Stimulated activated CD8-positive, alpha-beta memory T cell treated with anti-CD3 and anti-CD28 coated beads, Interleukin-7, amount 100 ng/mL, for 4 hours (primary cell): Measurements from ENCODE around the gene ZFP90.
"Not testable (repeated sequence)": the region's sequence is repeated elsewhere in the genome, so short reads cannot be mapped to it uniquely, and the experiment has no call there.

Experiments used
- DNase-seq, 2 donors: peaks; one replicate each; pipeline ENCODE4 v3.0.0-alpha.2; 2020; ENCODE audit warnings: low read depth in 2 of 2

The ZFP90 gene

DNA sequence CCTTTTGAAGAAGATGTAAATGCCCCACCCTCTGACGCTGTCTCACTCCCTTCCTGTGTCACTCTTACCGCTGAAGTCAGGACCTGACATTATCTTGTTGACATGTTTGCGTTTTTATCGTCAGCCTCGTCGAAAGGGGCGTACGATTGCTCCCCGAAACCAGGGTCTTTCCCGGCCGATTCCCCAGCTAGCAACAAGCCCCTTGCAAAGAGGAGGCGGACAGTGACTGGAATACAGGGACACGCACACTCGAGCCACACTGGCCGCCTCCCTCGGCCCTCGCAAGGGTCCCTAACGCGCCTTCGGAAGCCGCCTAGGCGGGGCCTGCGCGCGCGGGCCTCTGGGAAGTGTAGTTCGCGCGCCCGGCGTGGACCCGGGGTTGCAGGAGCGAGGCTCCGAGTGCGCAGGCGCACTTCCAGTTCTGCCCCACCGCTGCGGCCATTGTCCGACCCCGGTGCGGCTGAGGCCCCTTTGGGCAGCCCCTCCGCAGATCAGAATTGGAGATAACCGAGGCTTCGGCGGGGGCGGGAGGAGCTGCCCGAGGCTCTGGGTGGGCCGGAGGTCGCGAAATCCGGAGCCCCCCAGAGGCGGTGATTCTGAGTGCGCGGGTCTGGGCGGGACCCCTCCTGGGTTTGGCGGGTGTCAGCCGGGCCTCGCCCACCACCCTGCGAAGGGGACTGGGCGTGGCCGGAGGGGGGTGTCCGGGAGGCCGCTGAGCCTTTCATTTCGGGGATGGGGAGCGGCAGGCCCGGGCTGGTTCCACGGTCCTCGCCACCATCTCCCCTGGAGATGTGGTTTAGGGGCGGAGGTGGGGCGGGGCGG lies at the start of gene ZFP90:
ZFP90 (plus strand) TSS at position 412 of the 822 bp plus-strand sequence. CDS start 502 bp downstream, outside the sequence.
- peak; percentile 58 to 81 for DNase-seq

DNA sequence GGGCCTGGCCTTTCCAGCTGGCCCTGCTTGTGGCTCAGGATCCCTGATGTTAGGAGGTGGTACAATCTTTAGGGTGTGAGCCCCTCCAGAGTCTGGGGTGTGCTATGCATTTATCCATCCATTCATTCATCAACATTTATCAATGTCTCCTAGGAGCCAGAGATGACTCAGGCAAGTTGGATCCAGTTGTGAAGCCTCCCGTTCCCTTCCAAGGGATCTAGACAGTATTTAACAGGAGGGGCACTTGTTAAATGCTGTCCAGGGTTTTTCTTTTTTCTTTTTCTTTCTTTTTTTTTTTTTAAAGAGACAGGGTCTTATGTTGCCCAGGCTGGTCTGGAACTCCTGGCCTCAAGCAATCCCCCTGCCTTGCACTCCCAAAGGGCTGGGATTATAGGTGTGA lies 48.7 kb upstream of the ZFP90 start:
- no peak for DNase-seq

DNA sequence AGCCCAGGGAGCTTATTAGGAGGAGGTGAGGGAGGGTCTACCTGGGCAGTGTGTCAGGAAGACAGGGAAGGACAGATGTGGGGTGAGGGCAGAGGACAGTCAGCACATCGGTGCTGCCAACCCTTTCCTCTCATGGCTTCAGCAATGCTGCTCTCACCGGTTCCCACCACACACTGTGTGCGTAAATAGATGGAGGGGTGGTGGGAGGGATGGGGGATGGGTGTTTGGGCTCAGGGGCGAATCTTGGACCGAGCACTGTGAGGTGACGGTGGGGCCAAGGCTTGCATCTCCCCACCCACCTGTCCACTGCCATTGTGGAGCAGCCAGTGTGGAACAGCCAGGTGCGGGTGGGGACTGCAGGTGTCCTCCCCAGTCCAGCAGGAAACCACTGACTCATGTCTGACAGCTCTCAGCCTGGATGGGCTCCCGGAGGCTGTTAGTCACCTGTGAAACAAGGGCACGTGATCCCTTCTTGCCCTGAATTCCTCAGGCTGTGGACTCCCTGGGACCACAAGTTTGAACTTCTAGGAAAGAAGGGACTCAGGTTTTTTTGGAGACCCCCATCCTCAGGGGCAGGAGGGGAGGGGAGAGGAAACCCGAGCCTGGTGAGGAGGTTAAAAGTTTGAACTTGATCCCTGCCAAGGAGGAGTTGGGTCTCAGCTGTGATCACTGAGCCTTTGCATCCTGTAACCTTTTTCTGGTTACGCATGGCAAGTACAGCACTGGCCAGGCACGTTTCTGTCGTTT lies 48.1 kb upstream of the ZFP90 start:
- no peak for DNase-seq

DNA sequence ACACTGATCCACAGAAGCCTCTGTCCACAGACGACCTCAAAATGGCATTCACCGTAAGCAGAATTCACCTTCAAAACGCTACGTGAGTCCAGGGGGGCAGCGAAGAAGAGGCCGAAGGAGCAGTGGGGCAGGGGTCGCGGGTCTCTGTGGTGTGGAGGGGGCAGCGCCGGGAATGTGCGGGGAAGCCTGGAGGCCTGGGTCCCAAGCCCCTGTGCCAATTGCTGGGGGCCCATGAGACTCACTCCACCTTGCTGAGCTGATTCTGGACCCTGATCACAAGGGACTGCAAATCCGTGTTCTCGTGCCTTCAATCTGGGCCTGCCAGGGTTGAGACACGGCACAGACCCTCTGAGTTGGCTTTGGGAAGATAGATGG lies 47.5 kb upstream of the ZFP90 start:
- no peak for DNase-seq

DNA sequence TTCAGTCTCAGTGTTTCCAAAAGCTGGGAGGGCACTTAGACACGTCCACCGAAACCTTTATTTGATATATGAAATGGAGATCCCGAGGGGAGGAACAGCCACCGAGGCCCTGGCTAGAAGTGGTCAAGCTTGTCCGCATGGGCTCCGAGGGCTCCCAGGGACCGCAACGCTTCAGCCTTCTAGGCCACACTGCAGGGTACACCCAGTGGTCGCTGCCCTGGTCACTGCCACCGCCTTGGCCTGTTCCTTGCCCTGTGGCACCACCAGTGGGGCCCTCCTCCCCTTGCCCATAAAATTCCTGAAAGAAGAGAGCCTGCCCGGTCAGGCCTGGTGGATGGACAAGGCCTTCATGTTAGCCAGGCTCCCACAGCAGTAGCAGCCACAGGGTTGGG lies 46.9 kb upstream of the ZFP90 start:
- DNase-seq = no peak

DNA sequence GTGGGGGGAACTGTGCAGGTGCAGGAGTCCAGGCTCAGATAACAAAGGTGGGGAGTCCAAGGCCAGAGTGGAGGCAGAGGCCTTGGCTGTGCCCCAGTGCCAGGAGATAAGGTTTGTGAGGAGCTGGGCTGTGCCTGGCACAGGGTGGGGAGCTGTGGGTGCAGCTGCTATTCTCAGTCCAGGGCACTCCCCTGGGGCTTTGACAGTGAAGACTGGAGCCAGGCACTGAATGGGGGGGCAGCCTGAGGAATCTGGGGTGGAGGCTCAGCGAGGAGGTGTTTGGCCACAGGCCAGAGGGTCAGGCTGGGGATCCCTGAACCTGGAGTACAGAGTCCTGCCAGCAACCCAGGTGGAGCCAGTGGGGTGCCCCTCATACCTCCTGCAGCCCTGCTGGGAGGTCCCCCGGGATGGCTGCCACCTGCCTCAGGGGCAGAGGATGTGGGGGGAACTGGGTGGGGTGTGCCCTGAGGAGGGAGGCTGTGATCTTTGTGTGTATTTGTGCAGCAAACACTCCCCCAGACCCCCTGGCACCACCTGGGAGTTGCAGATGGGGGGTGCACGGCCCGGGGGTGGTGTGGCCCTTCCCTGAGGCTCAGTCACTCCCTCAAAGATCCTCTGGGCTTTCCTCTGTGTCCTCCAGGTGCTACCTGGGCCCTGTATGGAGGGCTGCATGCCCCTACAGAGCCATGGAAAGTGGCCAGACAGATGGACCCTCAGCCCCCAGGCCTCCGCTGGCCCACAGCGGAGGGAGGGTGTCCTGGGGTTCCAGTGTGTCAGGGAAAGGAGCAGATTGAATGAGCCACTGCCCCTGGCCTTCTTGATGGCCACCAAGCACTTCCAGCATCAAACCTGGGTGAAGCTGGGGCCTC lies 46.3 kb upstream of the ZFP90 start:
- no peak for DNase-seq

DNA sequence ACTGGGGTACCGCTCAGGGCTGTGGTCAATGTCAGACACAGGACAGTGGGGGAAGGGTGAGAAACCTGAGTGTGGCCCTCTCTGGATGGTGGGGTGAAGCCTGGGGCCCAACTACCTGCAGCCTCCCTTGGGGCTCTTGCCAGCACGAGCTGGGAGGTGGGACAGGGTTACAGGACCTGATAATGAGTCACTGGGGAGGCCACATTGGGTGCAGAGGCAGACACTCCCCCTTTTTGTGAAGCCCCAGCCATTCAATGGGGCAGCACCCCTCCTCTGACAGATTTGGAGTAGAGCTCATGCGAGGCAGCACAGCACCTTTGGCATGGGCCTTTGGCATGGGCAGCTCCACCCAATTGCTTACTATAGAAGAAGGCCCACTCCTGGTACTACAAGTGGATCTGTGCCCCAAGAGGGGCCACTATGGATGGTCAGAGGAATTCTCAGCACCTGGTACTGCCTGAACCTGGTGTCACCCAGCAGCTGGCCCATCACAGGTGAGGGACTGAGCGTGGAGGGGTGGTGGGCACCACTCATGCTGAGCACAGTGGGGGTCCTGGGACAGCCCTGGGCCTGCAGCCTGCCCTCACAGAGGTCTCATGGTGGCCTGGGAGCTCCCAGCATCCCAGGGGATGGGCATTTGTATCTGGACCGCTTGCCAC lies 45.5 kb upstream of the ZFP90 start:
- DNase-seq = no peak

DNA sequence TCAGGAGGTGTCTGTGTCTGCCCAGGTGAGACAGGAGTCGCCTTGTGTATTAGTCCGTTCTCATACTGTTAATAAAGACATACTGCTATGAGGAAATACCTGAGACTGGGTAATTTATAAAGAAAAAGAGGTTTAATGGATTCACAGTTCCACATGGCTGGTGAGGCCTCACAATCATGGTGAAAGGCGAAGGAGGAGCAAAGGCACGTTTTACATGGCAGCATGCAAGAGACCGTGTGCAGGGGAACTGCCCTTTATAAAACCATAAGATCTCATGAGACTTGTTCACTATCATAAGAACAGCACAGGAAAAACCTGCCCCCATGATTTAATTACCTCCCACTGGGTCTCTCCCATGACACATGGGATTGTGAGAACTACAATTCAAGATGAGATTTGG lies 44.8 kb upstream of the ZFP90 start:
- DNase-seq = not testable (repeated sequence)

DNA sequence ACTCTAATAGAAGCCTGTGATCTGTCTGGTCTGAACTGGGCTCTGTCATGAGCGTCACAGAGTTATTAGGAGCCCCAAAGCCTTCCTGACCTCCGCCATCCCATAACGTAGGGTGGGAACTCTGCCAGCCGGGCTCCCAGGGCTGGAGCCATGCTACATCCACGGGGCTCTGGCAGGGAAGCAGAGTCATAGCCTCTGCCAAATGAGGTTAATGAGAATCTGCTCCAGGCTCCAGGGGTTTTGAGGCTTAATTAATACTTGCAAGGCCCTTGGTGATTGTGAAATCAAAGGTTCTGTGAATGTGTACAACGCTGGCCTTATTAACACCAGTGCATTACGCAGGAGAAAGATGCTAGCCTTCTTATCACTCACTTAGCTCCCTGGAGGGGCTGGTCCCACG lies 42.4 kb upstream of the ZFP90 start:
- DNase-seq = no peak

DNA sequence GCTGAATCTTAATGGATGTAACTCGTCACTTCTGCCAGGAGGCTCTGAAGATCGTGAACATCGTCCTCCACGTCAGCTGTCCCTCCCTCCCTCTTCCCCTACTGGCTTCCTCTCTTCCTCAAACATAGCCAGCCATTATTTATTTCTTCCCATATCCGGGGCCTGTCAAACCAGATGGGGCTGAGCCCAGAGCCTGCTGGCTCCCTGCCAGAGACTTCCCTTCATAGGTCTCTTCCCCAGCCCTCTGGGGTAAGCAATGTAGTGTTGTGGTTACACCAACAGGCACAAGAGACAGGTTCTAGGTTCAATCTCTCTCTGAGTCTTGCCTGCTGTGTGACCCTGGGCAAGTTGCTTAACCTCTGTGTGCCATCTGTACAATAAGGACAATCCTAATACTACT lies 40.1 kb upstream of the ZFP90 start:
- no peak for DNase-seq

DNA sequence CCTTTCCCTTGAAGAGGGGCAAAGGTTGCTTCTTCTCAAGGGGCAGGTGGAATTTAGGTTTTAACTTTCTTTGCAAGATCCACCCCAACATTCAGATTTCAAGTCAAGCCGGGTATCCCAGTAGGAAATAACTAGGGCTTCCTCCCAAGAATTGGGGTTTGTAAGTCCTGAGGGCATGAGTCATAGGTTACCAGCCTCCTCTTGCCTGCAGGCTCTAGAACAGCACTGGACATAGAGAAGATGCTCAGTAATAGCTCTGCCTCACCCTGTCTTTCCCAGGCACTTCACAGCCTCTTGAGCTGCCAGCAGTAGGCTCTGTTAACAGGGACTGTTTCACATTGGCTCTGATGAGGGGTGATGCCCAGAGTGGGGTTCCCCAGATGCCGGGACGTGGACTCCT lies 35.8 kb upstream of the ZFP90 start:
- no peak for DNase-seq

DNA sequence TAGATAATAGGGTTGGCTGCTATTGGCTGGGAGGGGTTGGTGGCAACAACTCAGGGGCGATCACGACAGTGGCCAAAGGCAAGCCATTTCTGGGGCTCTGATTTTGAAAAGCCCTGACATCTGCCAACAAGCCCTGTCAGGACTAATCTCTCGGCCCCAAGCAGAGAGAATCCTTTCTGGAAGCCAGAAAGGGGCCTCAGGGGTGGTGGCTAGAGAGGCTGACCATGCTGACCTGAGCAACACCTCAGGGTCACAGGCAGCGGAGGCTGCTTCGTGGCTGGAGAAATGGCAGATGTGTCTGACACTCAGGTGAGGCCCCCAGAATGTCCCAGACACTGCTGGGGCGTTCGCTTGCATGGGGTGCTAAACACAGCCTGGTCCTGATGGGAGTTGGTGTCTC lies 35.0 kb upstream of the ZFP90 start:
- DNase-seq = no peak

DNA sequence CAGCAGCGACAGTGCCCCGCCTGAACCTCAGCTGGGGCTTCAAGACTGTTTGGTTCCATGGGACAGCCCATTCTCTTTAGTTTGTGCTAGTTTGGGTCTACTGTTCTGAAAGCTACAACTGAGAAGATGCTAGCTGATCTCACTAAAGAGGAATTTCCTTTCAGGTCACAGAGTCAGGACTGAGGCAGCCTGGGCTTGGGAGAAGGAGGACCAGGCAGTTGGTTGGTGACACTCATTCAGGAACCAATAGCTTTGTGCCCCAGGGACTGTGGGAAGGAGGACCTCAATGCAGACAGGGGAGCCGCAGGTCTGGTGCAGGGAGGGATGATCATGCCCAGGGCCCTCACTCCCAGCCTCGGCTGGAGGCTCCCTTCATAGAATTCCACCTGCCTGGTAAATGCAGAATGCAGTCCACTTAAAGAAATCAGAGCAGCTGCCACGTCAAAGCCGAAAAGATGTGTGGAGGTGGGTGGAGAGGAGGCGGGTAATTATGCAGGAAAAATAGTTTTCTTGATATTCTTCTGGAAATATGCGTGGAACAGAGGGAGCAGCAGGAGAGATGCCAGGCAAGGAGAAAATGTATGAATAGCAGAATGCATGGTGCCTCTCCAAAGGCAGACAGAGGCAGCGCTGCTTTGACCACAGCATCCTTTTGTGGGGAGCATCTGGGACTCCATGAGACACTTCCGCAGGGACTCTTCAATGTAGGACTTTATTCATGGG lies 32.6 kb upstream of the ZFP90 start:
- DNase-seq = no peak

DNA sequence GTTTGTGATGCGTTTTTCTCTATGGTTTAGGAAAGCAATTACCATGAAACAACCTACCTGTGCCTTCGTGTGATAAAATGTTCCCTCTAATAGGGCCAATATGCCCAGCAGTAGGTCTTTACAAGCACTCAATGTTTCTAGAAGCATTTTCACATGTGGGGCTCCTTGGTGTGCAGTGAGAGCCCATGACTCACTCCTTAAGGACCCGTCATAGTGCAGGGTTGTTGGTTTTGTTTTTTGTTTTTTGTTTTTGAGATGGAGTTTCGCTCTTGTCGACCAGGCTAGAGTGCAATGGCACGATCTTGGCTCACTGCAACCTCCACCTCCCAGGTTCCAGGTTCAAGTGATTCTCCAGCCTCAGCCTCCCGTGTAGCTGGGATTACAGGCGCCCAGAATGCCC lies 31.1 kb upstream of the ZFP90 start:
- DNase-seq = no peak

DNA sequence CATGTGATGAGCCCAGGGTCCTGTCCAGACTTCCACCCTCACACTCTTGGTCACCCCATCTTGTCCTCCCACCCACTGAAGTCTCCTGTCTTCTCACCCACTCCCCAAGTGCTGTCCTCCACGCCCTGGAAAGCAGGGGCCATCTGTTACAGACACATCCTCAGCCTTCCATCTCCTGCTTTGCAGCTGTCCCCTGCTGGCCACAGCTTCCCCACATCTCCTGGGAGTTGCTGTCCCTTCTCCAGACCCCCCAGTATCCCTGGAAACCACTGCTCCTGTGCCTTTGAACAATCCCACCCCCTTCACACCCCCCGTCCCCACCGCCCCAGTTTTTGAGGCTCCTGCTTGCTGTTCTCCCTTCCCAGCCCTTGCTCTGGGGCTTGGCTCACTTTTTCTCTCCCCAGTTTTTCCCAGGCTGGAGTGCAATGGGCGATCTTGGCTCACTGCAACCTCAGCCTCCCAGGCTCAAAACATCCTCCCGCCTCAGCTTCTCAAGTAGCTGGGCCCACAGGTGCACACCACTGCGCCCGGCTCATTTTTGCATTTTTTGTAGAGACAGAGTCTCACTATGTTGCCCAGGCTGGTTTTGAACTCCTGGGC lies 30.4 kb upstream of the ZFP90 start:
- DNase-seq = no peak

DNA sequence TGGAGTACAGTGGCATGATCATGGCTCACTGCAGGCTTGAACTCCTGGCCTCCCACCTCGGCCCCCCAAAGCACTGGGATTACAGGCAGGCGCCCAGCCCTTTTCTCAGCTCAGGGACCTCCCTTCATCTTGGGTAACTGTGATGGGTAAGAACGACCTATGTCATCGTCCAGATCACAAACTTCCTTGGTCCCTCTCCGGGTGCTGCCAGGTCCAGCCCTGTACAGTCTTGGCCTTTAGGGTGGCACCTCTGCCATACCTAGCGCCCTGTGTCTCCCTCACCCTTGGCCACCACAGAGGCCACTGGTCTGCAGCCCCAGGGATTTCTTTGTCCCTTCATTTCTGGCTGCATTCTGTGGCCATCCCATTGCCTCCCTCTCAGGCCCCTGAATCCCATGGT lies 29.7 kb upstream of the ZFP90 start:
- DNase-seq = no peak

DNA sequence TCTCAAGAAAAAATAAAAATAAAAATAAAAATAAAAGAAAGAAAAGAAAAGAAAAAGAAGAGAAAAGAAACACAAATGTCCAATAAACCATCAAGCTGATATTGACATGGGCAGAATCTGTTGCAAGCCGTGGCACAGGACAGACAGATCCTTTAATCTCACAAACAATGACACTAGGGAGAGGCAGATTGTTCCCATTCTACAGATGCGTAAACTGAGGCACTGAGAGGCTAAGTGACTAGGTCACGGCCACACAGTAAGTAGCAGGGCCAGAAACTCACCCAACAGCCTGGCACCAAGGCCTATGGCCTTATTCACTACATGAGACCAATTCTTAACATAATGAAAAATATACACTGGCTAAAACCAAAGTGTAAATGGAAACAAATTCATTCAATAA lies 28.3 kb upstream of the ZFP90 start:
- DNase-seq = no peak

DNA sequence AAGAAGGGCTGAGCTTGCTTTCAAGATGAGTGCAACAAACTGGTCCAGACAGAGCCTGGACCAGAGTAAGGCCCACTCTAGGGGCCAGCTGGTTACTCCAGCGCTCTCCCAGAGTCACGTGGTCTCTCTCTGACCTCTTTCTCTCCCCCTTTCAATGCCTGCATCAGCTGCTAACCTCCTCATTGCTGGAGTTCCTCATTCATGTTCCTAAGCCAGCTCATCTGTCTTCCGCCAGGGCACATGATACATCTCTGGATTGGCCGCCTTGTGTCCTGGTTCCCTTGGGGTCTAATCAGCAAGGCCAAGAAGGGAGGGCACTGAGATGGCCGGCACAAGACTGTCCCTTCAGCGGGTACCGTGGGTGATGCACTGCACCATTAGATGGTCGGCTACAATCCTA lies 26.9 kb upstream of the ZFP90 start:
- no peak for DNase-seq

DNA sequence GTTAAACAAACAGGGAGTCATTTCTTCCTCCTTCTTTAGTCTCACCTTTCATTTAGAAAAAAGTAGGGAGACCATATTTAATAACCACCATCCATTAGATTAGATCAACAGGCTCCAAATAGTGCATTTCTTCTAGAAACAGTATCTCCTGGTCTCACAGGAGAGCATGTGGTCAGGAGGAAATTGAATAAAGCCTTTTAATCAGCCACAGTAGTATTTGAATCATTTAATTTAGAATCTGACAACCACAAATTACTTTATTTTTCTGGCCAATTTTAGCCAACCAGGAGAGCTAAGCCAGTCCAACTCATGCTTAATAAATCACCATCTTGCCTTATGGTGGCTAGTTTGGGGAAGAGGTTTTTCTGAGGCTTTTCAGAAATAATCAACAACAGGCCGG lies 26.3 kb upstream of the ZFP90 start:
- DNase-seq = no peak

DNA sequence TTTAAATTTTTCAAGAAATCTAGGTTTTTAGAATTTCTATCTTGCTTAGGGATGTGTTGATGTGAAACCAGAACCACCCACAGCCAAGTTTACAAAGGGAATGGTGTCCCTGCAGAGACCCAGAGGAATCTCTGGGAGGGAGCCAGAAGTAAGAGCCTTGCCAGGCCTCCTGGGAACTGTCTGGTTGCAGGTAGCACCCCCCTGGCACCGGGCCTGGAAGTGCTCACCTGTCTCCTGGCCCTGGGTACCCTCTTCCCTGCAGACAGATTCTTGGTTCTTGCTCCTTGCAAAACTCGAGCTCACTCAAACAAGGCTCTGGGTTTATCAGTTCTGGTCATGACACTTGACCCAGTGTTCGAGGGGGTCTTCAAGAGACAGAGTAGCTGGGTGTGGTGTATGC lies 24.6 kb upstream of the ZFP90 start:
- no peak for DNase-seq
